DMS53 treated with DMSO at 0.1 percent for 48 hours (cell line): ENCODE measurements around the gene TRIM21.
"Not testable (repeated sequence)": the region's sequence is repeated elsewhere in the genome, so short reads cannot be mapped to it uniquely, and the experiment has no call there.

Experiments
- DNase-seq: peaks from one replicate; lab custom pipeline; 2025; ENCODE audit not compliant: unreplicated experiment; lab: John Stamatoyannopoulos, UW

The TRIM21 gene

DNA sequence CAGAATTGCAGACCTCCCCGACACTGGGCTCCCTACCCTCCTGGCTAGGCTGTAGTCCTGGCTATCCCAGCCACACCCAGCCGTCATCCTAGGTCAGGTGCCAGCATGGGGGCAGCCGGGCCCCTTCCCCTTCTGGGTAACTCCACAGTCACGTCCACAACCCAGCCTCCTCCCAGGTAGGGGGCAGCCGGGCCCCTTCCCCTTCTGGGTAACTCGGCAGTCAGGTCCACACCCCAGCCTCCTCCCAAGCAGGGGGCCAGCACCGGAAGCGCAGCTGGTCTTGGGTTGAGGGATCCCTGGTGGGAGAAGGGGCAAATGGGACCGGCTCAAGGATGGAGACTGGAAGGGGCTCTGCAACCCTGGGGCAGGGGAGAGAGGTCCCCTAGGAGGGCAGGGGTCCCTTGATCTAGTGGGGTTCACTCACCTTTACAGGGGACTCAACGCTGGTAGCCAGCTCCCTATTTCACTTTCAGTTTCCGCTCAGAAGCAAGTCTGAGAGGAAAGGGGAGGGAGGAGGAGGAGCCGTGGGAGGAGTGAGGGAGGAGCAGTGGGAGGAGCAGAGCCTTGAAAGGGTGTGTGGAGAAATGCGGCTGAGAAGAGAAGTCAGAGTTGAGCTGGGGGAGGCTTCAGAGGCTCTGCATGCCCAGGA, at the start of gene TRIM21:
TSS of gene TRIM21 (minus strand) at position 494 of the 649 bp plus-strand sequence. CDS start 3,293 bp downstream, outside the sequence.
- peak; percentile 87 for DNase-seq

DNA sequence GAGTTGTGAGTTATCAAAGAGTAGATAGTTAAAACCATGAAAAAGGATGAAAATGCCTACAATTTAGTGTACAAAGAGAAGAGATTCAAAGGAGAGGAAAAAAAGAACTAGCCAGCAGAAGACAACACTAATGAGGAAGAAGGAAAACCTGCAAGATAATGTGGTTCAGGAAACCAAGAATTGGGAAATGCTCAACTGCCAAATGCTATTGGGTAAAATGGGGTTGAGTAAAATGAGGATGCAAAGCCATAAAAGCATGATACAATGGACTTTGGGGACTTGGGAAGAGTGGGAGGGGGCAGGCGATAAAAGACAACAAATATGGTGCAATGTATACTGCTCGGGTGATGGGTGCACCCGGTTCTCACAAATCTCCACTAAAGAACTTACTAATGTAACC, 48.0 kb upstream of the TRIM21 start:
- DNase-seq, result no peak

DNA sequence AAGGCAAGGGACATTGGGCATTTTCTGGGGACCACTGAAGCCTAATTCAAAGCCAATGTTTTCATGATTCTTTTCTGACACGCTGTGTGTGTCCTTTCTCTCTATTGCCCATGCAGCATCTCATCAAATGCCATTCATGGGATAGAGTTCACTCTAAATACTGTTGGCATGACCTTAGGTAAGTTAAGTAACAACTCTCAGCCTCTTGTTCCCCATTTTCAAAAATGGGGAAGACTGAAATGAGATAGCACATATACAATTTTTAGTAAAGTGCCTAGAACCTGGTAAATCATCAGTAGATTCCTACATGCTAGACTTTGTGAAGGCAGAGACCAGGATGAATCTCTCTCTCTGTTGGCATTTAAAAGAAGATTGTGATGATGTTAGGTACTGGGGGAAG, 42.9 kb upstream of the TRIM21 start:
- DNase-seq, result no peak

GRCh38 chr11:4433856-4434255, 40.4 kb upstream of the TRIM21 start:
- DNase-seq, result no peak

- DNase-seq, result no peak
These were observed 36.5 kb upstream of the TRIM21 start for GRCh38 chr11:4430051-4430450.

DNA sequence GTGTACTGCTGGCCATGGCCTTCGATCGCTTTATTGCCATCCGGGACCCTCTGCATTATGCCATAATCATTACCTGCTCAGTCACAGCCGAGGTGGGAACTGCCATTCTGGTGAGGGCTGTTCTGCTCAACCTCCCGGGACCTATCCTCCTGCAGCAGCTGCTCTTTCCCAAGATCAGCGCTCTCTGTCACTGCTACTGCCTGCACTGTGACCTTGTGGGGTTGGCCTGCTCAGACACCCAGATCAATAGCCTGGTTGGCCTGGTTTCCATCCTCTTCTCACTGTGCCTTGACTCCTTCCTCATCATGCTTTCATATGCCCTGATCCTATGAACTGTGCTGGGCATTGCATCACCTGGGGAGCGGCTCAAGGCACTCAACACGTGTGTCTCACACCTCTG, 24.9 kb upstream of the TRIM21 start:
- no peak for DNase-seq

GRCh38 chr11:4416816-4417215, 23.3 kb upstream of the TRIM21 start:
- no peak for DNase-seq

- no peak for DNase-seq
These were observed 22.8 kb upstream of the TRIM21 start for GRCh38 chr11:4416306-4416705.

DNA sequence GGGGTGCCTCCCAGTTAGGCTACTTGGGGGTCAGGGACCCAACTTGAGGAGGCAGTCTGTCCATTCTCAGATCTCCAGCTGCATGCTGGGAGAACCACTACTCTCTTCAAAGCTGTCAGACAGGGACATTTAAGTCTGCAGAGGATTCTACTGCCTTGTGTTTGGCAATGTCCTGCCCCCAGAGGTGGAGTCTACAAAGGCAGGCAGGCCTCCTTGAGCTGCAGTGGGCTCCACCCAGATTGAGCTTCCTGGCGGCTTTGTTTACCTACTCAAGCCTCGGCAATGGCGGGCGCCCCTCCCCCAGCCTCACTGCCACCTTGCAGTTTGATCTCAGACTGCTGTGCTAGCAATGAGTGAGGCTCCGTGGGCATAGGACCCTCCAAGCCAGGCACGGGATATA, 12.7 kb upstream of the TRIM21 start:
- not testable (repeated sequence) for DNase-seq

DNA sequence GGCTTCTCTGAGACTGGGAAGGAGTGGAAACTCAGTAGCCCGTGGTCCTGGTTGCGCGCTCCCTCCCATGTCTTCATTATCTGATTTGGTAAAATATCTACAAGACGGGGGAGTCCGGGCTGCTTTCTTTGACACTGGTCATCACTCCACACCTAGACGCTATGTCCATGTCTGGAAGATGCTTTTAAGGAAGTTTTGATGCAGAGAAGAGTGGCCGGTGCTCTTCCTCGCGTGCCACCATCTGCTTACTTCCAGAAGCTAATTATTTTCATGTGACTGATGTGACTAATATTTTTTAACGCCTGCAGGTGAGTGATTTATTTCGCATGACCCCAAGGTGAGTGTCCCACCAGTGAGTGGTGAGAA, 339 bp upstream of the TRIM21 start:
- DNase-seq, result peak; percentile 28

- no peak for DNase-seq
These were observed 5.3 kb downstream of the TRIM21 start for GRCh38 chr11:4388221-4388620.

DNA sequence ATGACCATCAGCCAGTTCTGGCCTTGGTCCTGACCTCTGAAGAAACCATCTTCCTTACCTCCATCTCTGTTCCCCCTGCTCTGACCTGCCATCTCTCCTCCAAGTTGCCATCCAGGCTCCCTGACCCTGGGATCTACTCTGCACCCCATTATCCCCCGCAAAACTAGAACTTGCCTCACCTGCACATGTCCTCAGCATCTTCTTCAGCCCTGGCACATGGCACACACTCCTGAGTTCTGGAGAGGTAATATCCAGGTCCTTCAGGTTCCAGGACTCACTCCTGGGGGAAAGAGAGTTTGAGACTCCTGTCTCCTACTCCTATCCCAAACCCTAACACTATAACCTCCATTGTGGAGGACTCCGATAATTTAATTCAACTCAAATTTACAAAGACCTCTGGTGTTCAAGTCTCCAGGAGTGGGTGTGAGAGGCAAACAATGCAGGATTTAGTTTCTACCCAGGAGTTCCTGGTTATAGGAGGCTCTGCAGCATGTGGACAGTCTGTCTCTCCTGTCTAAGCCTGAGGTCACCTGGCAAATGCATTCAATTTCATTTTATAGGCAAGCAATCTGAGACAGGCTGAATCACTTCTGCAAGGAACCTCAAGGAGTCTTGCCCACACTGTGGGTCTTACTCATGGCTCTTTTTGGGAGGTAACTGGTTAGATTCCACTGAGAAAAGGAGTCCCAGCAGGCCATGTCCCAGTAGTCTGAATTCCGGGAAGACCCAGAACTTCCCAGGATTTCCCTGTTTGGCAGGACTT, 7.3 kb downstream of the TRIM21 start:
- DNase-seq, result no peak

DNA sequence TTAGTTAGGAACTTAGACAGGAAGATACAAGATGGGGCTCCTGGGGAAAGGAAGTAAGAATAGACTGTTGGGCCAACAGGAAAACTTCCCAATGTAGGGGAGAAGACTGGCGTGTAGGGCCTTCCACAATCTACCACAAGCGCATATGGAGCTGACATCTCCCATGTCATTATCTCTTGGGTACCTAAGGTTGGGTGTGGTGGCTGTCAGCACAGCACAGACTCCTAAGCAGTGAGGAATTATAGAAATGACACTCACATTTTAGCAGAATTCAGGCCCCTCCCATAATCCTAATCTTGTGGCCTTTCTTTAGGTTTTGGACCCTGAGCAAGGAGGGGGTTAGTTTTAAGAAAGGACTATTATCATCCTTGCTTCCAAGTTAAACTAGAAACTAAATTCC, 11.6 kb downstream of the TRIM21 start:
- DNase-seq, result no peak

- DNase-seq, result no peak
These were observed 17.9 kb downstream of the TRIM21 start for GRCh38 chr11:4375431-4376140.

DNA sequence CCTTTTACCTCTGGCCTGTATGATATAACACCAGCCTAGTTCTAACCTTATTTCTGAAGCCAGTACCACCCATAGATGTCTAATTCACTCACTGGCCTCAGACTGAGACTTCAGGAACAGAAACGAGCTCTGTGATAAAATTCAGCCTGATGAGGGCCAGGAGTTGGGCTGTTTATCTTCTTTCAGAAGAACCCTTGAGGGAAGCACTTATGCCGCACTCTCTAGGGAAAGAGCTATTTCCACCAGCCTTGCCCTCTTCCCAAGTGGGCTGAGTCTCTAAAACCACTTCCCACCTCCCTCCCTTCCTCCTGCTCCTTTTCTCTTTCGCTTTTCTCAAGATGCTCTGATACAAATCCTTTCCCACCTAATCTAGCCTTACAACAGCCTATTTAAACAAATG, 23.3 kb downstream of the TRIM21 start:
- no peak for DNase-seq

- no peak for DNase-seq
These were observed 25.2 kb downstream of the TRIM21 start, which contains the start of gene OR52B4 for GRCh38 chr11:4368286-4368685. Gene OR52B4, minus strand, starts transcription at chr11:4368386. Its CDS starts 91 bp downstream, at chr11:4368295.

DNA sequence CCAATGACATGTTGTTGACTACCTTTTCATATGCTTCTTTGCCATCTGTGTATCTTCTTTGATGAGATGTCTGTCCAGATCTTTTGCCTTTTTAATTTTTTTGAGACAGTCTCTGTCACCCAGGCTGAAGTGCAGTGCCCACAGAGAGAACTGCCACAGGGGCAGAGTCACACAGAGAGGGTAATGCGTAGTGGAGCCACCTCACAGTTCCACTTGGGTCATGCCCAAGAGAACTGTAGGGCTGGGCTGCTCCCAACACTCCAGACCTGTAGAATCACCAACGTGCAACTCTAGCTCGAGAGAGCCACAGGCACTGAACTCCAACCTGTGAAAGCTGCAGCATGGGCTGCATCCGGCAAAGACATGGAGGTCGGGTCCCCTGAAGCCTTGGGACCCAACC, 45.4 kb downstream of the TRIM21 start:
- DNase-seq, result not testable (repeated sequence)

GRCh38 chr11:4345366-4345765, 48.1 kb downstream of the TRIM21 start:
- not testable (repeated sequence) for DNase-seq
